ENCODE measurements around the gene TSPAN1. TPM values are rescaled to one million over a fixed set of nuclear protein-coding genes. Genes with fewer than 3 reads are reported as not detected.

The TSPAN1 gene
- total and polyA plus RNA-seq, 7 experiments from 2014 or later: not detected

DNA sequence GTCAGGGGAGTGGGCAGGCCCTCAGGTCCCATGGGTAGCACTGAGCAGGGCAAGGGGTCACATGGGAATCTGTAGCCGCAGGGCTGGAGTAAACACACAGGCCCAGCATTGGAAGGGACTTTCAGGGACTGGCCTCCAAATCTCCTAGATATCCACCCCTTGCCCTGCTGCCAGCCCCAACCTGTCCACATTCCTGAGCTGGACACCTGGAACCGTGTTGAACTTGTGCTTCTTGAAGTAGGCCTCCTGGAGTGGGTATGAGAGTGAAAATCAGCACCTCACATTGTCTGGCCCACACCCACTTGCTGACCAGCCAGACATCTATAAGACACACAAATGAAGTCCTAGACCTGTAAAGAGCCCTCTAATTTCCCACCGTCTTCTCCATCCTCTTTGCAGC is 15.7 kb downstream of the TSPAN1 start:
- Mint-ChIP-seq H3K4me3 (no peak overlapping the region), H3K27ac (peak overlapping the region in 3 of 9 donors; percentile 54 to 68 (median 59)), H3K4me1 (peaks cover 0 to 6% (median under 1%) of the 10 kb centered on the region in 7 donors), H3K36me3 (peaks cover 6 to 43% (median 15%) of the 10 kb centered on the region in 5 donors), H3K27me3 (no peaks in the 10 kb centered on the region), H3K9me3 (no peaks in the 10 kb centered on the region)
- CTCF ChIA-PET: interaction anchor here (1.3 to 1.8 kb wide), 2 partner anchors 9 to 33 kb away, joined by 3 to 4 read pairs; no protein-coding TSS in a partner anchor
- no peak overlapping the region for H3K4me3 ChIP-seq (ENCODE audit: low read length)
- POLR2A ChIA-PET: interaction anchor here (0.6 to 0.9 kb wide), 2 partner anchors 9 to 98 kb away, joined by 3 read pairs; no protein-coding TSS in a partner anchor
- DNase-seq: no peak
- no peaks in the 10 kb centered on the region for H3K27me3 ChIP-seq (ENCODE audit: control insufficient read depth in 2 of 2, insufficient read depth in 2 of 2, low read length in 2 of 2)
- H3K36me3 ChIP-seq (ENCODE audit: control insufficient read depth in 2 of 3, insufficient read depth in 3 of 3, low read length in 3 of 3): peaks cover 0 to 64% (median 9%) of the 10 kb centered on the region in 3 experiments
- H3K9me3 ChIP-seq (ENCODE audit: control insufficient read depth in 2 of 3, low read length in 3 of 3): no peaks in the 10 kb centered on the region
- no peak for ATAC-seq
- intact Hi-C loops (cut with micrococcal nuclease): no loop called here
- no peak overlapping the region for H3K27ac ChIP-seq (ENCODE audit: low read depth, low read length)
- H3K4me1 ChIP-seq (ENCODE audit: control insufficient read depth in 2 of 2, insufficient read depth in 2 of 2, low read length in 2 of 2): no peaks in the 10 kb centered on the region

DNA sequence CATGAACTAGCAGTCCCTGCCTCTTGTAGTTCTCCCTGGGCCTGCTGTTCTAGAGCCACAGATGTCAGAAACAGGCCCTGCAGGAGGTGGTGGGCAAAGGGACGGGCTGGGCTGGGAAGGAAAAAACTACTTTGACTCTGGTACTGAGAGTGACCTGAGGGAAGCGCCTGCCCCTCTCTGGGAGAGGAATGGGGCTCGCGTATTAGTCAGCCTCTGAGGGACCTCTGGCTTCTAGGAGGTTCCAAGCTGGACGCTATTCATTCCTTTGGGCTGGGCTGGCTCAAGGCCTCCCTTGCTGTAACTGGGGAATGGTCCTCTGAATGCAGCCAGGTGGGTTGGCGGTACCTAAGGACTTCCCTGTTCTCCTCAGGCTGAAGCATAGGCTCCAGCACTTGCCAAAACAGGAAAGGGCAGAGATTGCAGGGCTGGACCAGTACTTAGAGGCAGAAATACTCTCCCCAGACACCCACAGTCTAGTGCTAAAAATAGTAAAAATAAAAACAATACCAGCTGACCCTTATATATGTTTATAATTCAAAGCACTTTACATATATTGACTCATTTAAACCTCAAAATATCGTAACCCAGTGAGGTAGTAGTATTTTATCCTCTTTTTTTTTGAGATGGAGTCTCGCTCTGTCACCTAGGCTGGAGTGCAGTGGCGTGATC is 16.3 kb downstream of the TSPAN1 start:
- H3K36me3 ChIP-seq (ENCODE audit: control insufficient read depth in 2 of 3, insufficient read depth in 3 of 3, low read length in 3 of 3): peaks cover 0 to 70% (median 9%) of the 10 kb centered on the region in 3 experiments
- Mint-ChIP-seq H3K27me3 (no peaks in the 10 kb centered on the region), H3K9me3 (no peaks in the 10 kb centered on the region), H3K4me1 (peaks cover 0 to 11% (median 3%) of the 10 kb centered on the region in 7 donors), H3K36me3 (peaks cover 6 to 46% (median 15%) of the 10 kb centered on the region in 5 donors), H3K27ac (peak overlapping the region in 3 of 9 donors; percentile 25 to 68 (median 54)), H3K4me3 (no peak overlapping the region)
- ATAC-seq: no peak
- POLR2A ChIA-PET: interaction anchor here (0.9 kb wide), 1 partner anchor 9 kb away, joined by 3 read pairs; no protein-coding TSS in a partner anchor
- no peaks in the 10 kb centered on the region for H3K4me1 ChIP-seq (ENCODE audit: control insufficient read depth in 2 of 2, insufficient read depth in 2 of 2, low read length in 2 of 2)
- no peaks in the 10 kb centered on the region for H3K9me3 ChIP-seq (ENCODE audit: control insufficient read depth in 2 of 3, low read length in 3 of 3)
- no peak overlapping the region for H3K4me3 ChIP-seq (ENCODE audit: low read length)
- DNase-seq: no peak
- intact Hi-C loops (cut with micrococcal nuclease): no loop called here
- H3K27me3 ChIP-seq (ENCODE audit: control insufficient read depth in 2 of 2, insufficient read depth in 2 of 2, low read length in 2 of 2): no peaks in the 10 kb centered on the region
- CTCF ChIA-PET: interaction anchor here (0.7 to 1.8 kb wide), 3 partner anchors 9 to 41 kb away, joined by 3 to 4 read pairs (median 4); no protein-coding TSS in a partner anchor
- no peak overlapping the region for H3K27ac ChIP-seq (ENCODE audit: low read depth, low read length)

DNA sequence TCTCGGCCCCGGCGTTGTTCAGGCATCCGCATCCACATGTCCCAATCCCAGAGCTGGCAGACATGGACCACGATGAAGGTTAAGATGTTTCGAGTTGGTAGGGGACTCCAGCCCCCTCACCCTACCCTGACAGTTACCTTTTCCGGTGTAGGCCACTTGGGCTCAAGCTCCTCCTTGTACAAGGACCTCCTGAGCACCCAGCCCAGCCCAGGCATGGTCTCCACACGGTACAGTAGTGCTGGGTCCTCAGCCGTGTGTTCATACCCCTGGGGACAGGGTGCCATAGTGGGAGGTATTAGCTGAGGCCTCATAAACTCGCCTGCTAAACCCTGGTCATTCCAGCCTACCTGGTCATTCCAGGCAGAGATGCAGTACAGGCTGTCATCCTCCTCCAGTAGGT is 17.3 kb downstream of the TSPAN1 start:
- DNase-seq: no peak
- no peaks in the 10 kb centered on the region for H3K27me3 Mint-ChIP-seq
- peaks cover 6 to 50% (median 15%) of the 10 kb centered on the region in 5 donors for H3K36me3 Mint-ChIP-seq
- intact Hi-C loops (cut with micrococcal nuclease): no loop called here
- CTCF ChIA-PET: interaction anchor here (0.9 kb wide), 1 partner anchor 14 kb away, joined by 3 read pairs; no protein-coding TSS in a partner anchor
- H3K27ac Mint-ChIP-seq: peak overlapping the region in 1 of 9 donors; percentile 74
- H3K9me3 Mint-ChIP-seq: no peaks in the 10 kb centered on the region
- Histone ChIP-seq H3K4me3 (ENCODE audit: low read length) (no peak overlapping the region), H3K27ac (ENCODE audit: low read depth, low read length) (no peak overlapping the region), H3K9me3 (ENCODE audit: control insufficient read depth in 2 of 3, low read length in 3 of 3) (no peaks in the 10 kb centered on the region), H3K36me3 (ENCODE audit: control insufficient read depth in 2 of 3, insufficient read depth in 3 of 3, low read length in 3 of 3) (peaks cover 0 to 78% (median 9%) of the 10 kb centered on the region in 3 experiments), H3K27me3 (ENCODE audit: control insufficient read depth in 2 of 2, insufficient read depth in 2 of 2, low read length in 2 of 2) (no peaks in the 10 kb centered on the region), H3K4me1 (ENCODE audit: control insufficient read depth in 2 of 2, insufficient read depth in 2 of 2, low read length in 2 of 2) (peaks cover 3 to 6% of the 10 kb centered on the region in 2 donors)
- no peak for ATAC-seq
- H3K4me3 Mint-ChIP-seq: no peak overlapping the region
- peaks cover 1 to 19% (median 11%) of the 10 kb centered on the region in 7 donors for H3K4me1 Mint-ChIP-seq
- POLR2A ChIA-PET: no interaction called here

DNA sequence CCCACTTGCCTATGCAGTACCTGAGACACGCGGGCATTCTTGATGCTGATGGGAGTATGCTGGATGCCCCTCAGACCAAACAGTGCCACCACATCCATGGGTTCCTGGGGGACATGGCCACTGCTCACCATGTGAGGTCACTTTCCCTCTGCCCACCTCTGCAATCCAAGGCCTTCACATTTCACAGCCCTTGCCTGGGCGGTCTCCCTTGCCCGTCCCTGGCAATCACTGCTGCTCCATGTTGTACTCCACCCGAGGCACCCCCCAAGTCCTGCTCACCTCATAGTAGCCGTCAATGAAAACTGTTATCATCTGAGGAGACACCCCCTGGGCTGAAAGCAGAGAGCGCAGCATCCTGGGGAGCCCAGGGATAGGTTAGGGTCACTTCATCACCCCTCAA is 18.4 kb downstream of the TSPAN1 start:
- Mint-ChIP-seq H3K27ac (no peak overlapping the region), H3K36me3 (peaks cover 1 to 42% (median 10%) of the 10 kb centered on the region in 5 donors), H3K27me3 (no peaks in the 10 kb centered on the region), H3K4me3 (no peak overlapping the region), H3K4me1 (peaks cover 4 to 22% (median 14%) of the 10 kb centered on the region in 7 donors), H3K9me3 (no peaks in the 10 kb centered on the region)
- Histone ChIP-seq H3K36me3 (ENCODE audit: control insufficient read depth in 2 of 3, insufficient read depth in 3 of 3, low read length in 3 of 3) (peaks cover 0 to 78% (median 9%) of the 10 kb centered on the region in 3 experiments), H3K9me3 (ENCODE audit: control insufficient read depth in 2 of 3, low read length in 3 of 3) (no peaks in the 10 kb centered on the region), H3K27ac (ENCODE audit: low read depth, low read length) (no peak overlapping the region), H3K27me3 (ENCODE audit: control insufficient read depth in 2 of 2, insufficient read depth in 2 of 2, low read length in 2 of 2) (no peaks in the 10 kb centered on the region), H3K4me3 (ENCODE audit: low read length) (no peak overlapping the region), H3K4me1 (ENCODE audit: control insufficient read depth in 2 of 2, insufficient read depth in 2 of 2, low read length in 2 of 2) (peaks cover 12 to 13% of the 10 kb centered on the region in 2 donors)
- ChIA-PET POLR2A (interaction anchor here (1.0 kb wide), 1 partner anchor 54 kb away, joined by 3 read pairs; no protein-coding TSS in a partner anchor), CTCF (interaction anchor here (0.9 kb wide), 1 partner anchor 15 kb away, joined by 3 read pairs; no protein-coding TSS in a partner anchor)
- no peak for ATAC-seq
- intact Hi-C loops (cut with micrococcal nuclease): no loop called here
- no peak for DNase-seq

DNA sequence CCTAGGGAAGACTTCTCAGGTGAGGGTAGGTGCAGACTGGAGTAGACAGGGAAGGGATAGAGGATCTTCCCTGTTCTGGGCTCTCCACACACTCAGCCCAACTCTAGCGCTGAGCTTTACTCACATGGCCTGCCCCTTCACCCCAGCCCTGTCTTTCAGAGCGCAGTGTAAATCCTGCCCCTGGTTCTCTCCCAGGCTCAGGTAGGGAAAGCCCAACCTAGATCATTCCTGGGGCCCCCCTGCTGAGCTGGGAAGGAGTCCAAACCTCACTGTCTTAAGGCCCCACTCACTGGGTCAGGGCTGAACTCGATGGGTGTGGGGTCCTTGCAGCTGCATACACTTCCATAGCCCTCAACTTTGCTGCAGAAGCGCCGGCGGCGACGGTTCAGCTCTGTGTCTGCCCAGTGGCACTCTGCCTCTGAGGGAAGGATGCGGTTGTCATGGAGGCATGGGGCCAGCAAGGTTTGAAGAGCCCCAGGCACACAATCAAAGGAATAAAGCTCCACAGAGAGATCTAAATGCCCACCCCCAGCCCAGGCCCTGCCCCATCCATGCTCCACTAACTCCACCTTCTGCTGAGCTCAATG is 19.2 kb downstream of the TSPAN1 start:
- Histone ChIP-seq H3K27me3 (ENCODE audit: control insufficient read depth in 2 of 2, insufficient read depth in 2 of 2, low read length in 2 of 2) (no peaks in the 10 kb centered on the region), H3K4me1 (ENCODE audit: control insufficient read depth in 2 of 2, insufficient read depth in 2 of 2, low read length in 2 of 2) (peaks cover 13 to 18% of the 10 kb centered on the region in 2 donors), H3K36me3 (ENCODE audit: control insufficient read depth in 2 of 3, insufficient read depth in 3 of 3, low read length in 3 of 3) (peaks cover 0 to 76% (median 9%) of the 10 kb centered on the region in 3 experiments), H3K9me3 (ENCODE audit: control insufficient read depth in 2 of 3, low read length in 3 of 3) (no peaks in the 10 kb centered on the region), H3K27ac (ENCODE audit: low read depth, low read length) (no peak overlapping the region), H3K4me3 (ENCODE audit: low read length) (no peak overlapping the region)
- no peaks in the 10 kb centered on the region for H3K9me3 Mint-ChIP-seq
- peak overlapping the region in 2 of 9 donors; percentile 25 for H3K27ac Mint-ChIP-seq
- H3K36me3 Mint-ChIP-seq: peaks cover 0 to 39% (median 10%) of the 10 kb centered on the region in 5 donors
- ChIA-PET CTCF (no interaction called here), POLR2A (interaction anchor here (1.0 kb wide), 1 partner anchor 53 kb away, joined by 3 read pairs; no protein-coding TSS in a partner anchor)
- peaks cover 8 to 29% (median 15%) of the 10 kb centered on the region in 7 donors for H3K4me1 Mint-ChIP-seq
- no peaks in the 10 kb centered on the region for H3K27me3 Mint-ChIP-seq
- ATAC-seq (no peak), DNase-seq (no peak)
- no peak overlapping the region for H3K4me3 Mint-ChIP-seq
- intact Hi-C loops (cut with micrococcal nuclease): no loop called here

DNA sequence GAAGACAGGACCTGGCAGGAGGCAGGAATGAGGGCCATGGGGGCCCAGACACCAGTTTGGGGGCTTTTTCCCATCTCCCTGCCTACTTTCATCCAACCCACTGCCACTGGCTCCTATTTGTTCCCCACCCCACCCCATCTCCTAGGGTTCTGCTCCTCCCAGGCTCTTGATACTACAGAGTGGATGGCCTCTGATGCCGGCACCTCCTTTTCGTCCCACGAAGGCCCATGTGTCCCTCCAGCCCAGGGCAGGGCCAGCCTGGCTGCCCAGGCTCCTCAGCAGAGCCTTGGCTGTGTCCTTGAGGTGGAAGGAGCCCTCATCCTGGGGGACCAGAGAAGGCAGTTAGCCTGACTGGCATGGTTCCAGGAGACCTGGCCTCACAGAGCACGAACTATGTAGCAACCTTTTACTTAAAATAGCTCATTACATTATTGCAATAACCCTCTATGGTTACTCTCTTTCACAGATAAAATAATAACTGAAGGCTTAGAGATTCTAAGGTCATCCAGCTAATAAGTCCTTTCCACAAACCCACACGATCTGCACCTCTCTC is 19.8 kb downstream of the TSPAN1 start:
- Histone ChIP-seq H3K9me3 (ENCODE audit: control insufficient read depth in 2 of 3, low read length in 3 of 3) (no peaks in the 10 kb centered on the region), H3K27ac (ENCODE audit: low read depth, low read length) (no peak overlapping the region), H3K4me1 (ENCODE audit: control insufficient read depth in 2 of 2, insufficient read depth in 2 of 2, low read length in 2 of 2) (peaks cover 13 to 22% of the 10 kb centered on the region in 2 donors), H3K27me3 (ENCODE audit: control insufficient read depth in 2 of 2, insufficient read depth in 2 of 2, low read length in 2 of 2) (no peaks in the 10 kb centered on the region), H3K36me3 (ENCODE audit: control insufficient read depth in 2 of 3, insufficient read depth in 3 of 3, low read length in 3 of 3) (peaks cover 0 to 70% (median 9%) of the 10 kb centered on the region in 3 experiments), H3K4me3 (ENCODE audit: low read length) (no peak overlapping the region)
- ATAC-seq (no peak), DNase-seq (no peak)
- Mint-ChIP-seq H3K4me3 (no peak overlapping the region), H3K27ac (peak overlapping the region in 1 of 9 donors; percentile 25), H3K4me1 (peaks cover 9 to 33% (median 19%) of the 10 kb centered on the region in 7 donors), H3K27me3 (no peaks in the 10 kb centered on the region), H3K36me3 (peaks cover 0 to 34% (median 6%) of the 10 kb centered on the region in 5 donors), H3K9me3 (no peaks in the 10 kb centered on the region)
- POLR2A ChIA-PET: no interaction called here
- intact Hi-C loops (cut with micrococcal nuclease): no loop called here
- CTCF ChIA-PET: no interaction called here
